Frontal cortex (tissue), 4 donors: ENCODE data around the gene UQCRC1. TPM values are rescaled to one million over a fixed set of nuclear protein-coding genes. Genes with fewer than 3 reads are reported as not detected.

ENCODE experiments used
- DNase-seq, 2 donors: peaks; one replicate each; pipeline ENCODE4 v3.0.0; 2012; ENCODE audit warnings: low spot score in 2 of 2
- FAIRE-seq: peaks from 2 replicates; lab custom pipeline; 2012; peaks lifted over from hg19 to GRCh38; lab: Jason Lieb, UNC
- total RNA-seq: library from RNA; depleted of rRNA; stranded (reverse); fragments of >200 nt; gene quantifications from one replicate; pipeline ENCODE4 v1.2.3, GENCODE V29; 2014
- donor health status: control.
- donor health status: control.
- donor health status: control.

The UQCRC1 gene
- total RNA-seq: 149 TPM

- FAIRE-seq (no peak), DNase-seq (peak; percentile 89 to 93)
These were observed at the start of gene UQCRC1 for GRCh38 chr3:48609088-48610005. Gene UQCRC1 (minus strand): TSS chr3:48609646. CDS start chr3:48609620, 26 bp downstream.

GRCh38 chr3:48656841-48657281, 47.4 kb upstream of the UQCRC1 start:
- DNase-seq (no peak), FAIRE-seq (no peak)

GRCh38 chr3:48656061-48656840, 46.8 kb upstream of the UQCRC1 start:
- FAIRE-seq (no peak), DNase-seq (peak; percentile 79 to 89)

GRCh38 chr3:48655606-48656005, 46.2 kb upstream of the UQCRC1 start:
- FAIRE-seq (no peak), DNase-seq (no peak)

GRCh38 chr3:48655063-48655462, 45.6 kb upstream of the UQCRC1 start:
- DNase-seq (no peak), FAIRE-seq (no peak)

- no peak for DNase-seq
- FAIRE-seq: no peak
These were observed 43.7 kb upstream of the UQCRC1 start for GRCh38 chr3:48652923-48653715.

GRCh38 chr3:48651771-48652170, 42.3 kb upstream of the UQCRC1 start:
- FAIRE-seq (no peak), DNase-seq (no peak)

- FAIRE-seq: no peak
- no peak for DNase-seq
These were observed 41.3 kb upstream of the UQCRC1 start for GRCh38 chr3:48650723-48651122.

- no peak for FAIRE-seq
These were observed 38.9 kb upstream of the UQCRC1 start for GRCh38 chr3:48648188-48648850.

GRCh38 chr3:48647714-48648113, 38.3 kb upstream of the UQCRC1 start:
- FAIRE-seq: no peak
- no peak for DNase-seq

More at GRCh38 chr3:48648188-48648850, 38.9 kb upstream of the UQCRC1 start:
- DNase-seq: no peak

GRCh38 chr3:48644898-48645760, 35.7 kb upstream of the UQCRC1 start:
- no peak for FAIRE-seq
- DNase-seq: peak in 1 of 2 donors; percentile 55

- FAIRE-seq (no peak), DNase-seq (no peak)
These were observed 33.2 kb upstream of the UQCRC1 start for GRCh38 chr3:48642605-48643004.

- FAIRE-seq (no peak), DNase-seq (no peak)
These were observed 31.9 kb upstream of the UQCRC1 start for GRCh38 chr3:48641396-48641795.

- FAIRE-seq (no peak), DNase-seq (no peak)
These were observed 30.6 kb upstream of the UQCRC1 start for GRCh38 chr3:48639944-48640606.

- no peak for DNase-seq
- FAIRE-seq: no peak
These were observed 27.9 kb upstream of the UQCRC1 start for GRCh38 chr3:48637305-48637704.

GRCh38 chr3:48636149-48636655, 26.8 kb upstream of the UQCRC1 start:
- FAIRE-seq (no peak), DNase-seq (no peak)

GRCh38 chr3:48635222-48636021, 26.0 kb upstream of the UQCRC1 start, which contains the start of gene SLC26A6:
Gene SLC26A6 (minus strand): TSS chr3:48635461. CDS start chr3:48635393, 68 bp downstream.
- no peak for FAIRE-seq
- DNase-seq: peak; percentile 100
